Activated naive CD4-positive, alpha-beta T cell treated with Interleukin-2 at 50 U/mL for 16 hours (primary cell): Measurements from ENCODE around the gene PHOX2B.

Source experiments
- DNase-seq: peaks from one replicate; pipeline ENCODE4 v3.0.0-alpha.2; 2020

The PHOX2B gene

GRCh38 chr4:41748571-41749475 is at the start of gene PHOX2B:
TSS of gene PHOX2B (minus strand) at chr4:41748725. CDS start at chr4:41748610, 115 bp downstream.
- no peak for DNase-seq

- DNase-seq = no peak
Measured at GRCh38 chr4:41797260-41797659, 48.7 kb upstream of the PHOX2B start.

- DNase-seq = no peak
Measured at GRCh38 chr4:41796545-41797210, 48.2 kb upstream of the PHOX2B start.

GRCh38 chr4:41795796-41796385 is 47.4 kb upstream of the PHOX2B start:
- no peak for DNase-seq

GRCh38 chr4:41792166-41792565 is 43.6 kb upstream of the PHOX2B start:
- DNase-seq = no peak

- no peak for DNase-seq
Measured at GRCh38 chr4:41791557-41791956, 43.0 kb upstream of the PHOX2B start.

GRCh38 chr4:41787931-41788330 is 39.4 kb upstream of the PHOX2B start:
- DNase-seq = no peak

- no peak for DNase-seq
Measured at GRCh38 chr4:41785665-41786064, 37.1 kb upstream of the PHOX2B start.

GRCh38 chr4:41784191-41784979 is 35.9 kb upstream of the PHOX2B start:
- no peak for DNase-seq

GRCh38 chr4:41776466-41776865 is 27.9 kb upstream of the PHOX2B start:
- no peak for DNase-seq

- no peak for DNase-seq
Measured at GRCh38 chr4:41763729-41764128, 15.2 kb upstream of the PHOX2B start.

- DNase-seq = no peak
Measured at GRCh38 chr4:41758884-41759283, 10.4 kb upstream of the PHOX2B start.

- DNase-seq = no peak
Measured at GRCh38 chr4:41757521-41758156, 9.1 kb upstream of the PHOX2B start.

- DNase-seq = no peak
Measured at GRCh38 chr4:41753942-41754341, 5.4 kb upstream of the PHOX2B start.

- no peak for DNase-seq
Measured at GRCh38 chr4:41752081-41752836, 3.7 kb upstream of the PHOX2B start.

GRCh38 chr4:41751449-41752061 is 3.0 kb upstream of the PHOX2B start:
- DNase-seq = no peak

- no peak for DNase-seq
Measured at GRCh38 chr4:41750626-41751448, 2.3 kb upstream of the PHOX2B start.

- no peak for DNase-seq
Measured at GRCh38 chr4:41750121-41750625, 1.6 kb upstream of the PHOX2B start.

GRCh38 chr4:41749631-41750039 is 1.1 kb upstream of the PHOX2B start:
- no peak for DNase-seq

- no peak for DNase-seq
Measured at GRCh38 chr4:41748074-41748570, 403 bp downstream of the PHOX2B start.
